ENCODE results near the gene FOXRED2.

FOXRED2 gene

DNA sequence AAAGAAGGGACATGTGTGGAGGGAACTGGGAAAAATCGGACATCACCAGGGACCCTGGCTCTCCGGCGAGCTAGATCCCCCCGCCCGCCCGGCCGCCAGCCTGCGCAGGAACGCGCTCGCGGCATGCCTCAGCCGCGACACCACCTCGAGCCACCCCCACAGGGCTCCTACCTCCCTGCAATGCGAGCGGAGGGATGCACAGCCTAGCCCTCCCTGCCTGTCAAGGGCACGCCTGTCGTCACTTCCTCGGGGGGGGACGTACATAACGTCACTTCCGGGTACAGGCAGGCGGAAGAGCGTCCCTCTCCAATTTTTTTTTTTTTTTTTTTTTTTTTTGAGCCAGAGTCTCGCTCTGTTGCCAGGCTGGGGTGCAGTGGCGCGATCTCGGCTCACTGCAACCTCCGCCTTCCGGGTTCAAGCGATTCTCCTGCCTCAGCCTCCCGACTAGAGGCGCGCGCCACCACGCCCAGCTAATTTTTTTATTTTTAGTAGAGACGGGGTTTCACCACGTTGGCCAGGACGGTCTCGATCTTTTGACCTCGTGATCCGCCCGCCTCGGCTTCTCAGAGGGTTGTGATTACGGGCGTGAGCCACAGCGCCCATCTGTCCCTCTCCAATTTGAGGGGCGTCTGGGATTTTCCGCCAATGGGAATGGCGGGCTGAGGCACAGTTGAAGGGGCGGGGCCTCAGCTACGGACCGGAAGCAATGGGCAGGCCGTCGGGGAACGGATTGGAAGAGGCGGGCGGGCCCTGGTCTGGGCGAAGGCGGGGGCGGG lies 25.3 kb downstream of the FOXRED2 start, which contains the start of gene TXN2:
Gene TXN2, minus strand, starts transcription at position 248 of the 776 bp plus-strand sequence. CDS start 803 bp downstream, outside the sequence.
- no peak for TF ChIP-seq CTCF (conservative IDR thresholded peaks at IDR 0.05; ENCODE audit: control insufficient read depth, insufficient read depth, low read depth, low read length)
- peak within 1 kb of the TSS; percentile 85 for H3K4me3 ChIP-seq (ENCODE audit: control insufficient read depth, low read depth, low read length)
- peak; percentile 94 for DNase-seq (ENCODE audit: low read depth)

GRCh38 chr22:36480941-36481392 lies 25.9 kb downstream of the FOXRED2 start:
- DNase-seq (ENCODE audit: low read depth): no peak
- peak overlapping the region; percentile 85 for H3K4me3 ChIP-seq (ENCODE audit: control insufficient read depth, low read depth, low read length)
- TF ChIP-seq CTCF (conservative IDR thresholded peaks at IDR 0.05; ENCODE audit: control insufficient read depth, insufficient read depth, low read depth, low read length): no peak

GRCh38 chr22:36478966-36479365 lies 27.9 kb downstream of the FOXRED2 start:
- no peak for TF ChIP-seq CTCF (conservative IDR thresholded peaks at IDR 0.05; ENCODE audit: control insufficient read depth, insufficient read depth, low read depth, low read length)
- DNase-seq (ENCODE audit: low read depth): no peak
- no peak overlapping the region for H3K4me3 ChIP-seq (ENCODE audit: control insufficient read depth, low read depth, low read length)

GRCh38 chr22:36475341-36475740 lies 31.5 kb downstream of the FOXRED2 start:
- H3K4me3 ChIP-seq (ENCODE audit: control insufficient read depth, low read depth, low read length): no peak overlapping the region
- no peak for DNase-seq (ENCODE audit: low read depth)
- no peak for TF ChIP-seq CTCF (conservative IDR thresholded peaks at IDR 0.05; ENCODE audit: control insufficient read depth, insufficient read depth, low read depth, low read length)

DNA sequence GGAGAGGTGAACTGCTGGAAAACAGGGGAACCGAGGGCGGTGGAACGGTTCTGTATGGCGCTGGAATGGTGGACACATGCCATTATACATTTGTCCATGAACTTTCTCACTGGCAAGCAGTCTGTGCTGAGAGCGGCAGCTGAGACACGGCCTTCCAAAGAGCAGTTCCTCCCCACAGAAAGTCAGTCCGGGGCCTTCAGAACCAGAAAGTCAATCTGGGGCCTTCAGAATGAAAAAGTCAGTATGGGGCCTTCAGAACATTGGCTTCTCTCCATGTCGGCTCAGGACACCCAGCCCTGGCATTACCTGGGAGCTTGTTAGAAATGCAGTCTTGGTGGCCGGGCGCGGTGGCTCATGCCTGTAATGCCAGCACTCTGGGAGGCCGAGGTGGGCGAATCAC lies 34.2 kb downstream of the FOXRED2 start:
- no peak for DNase-seq (ENCODE audit: low read depth)
- H3K4me3 ChIP-seq (ENCODE audit: control insufficient read depth, low read depth, low read length): no peak overlapping the region
- TF ChIP-seq CTCF (conservative IDR thresholded peaks at IDR 0.05; ENCODE audit: control insufficient read depth, insufficient read depth, low read depth, low read length): no peak

DNA sequence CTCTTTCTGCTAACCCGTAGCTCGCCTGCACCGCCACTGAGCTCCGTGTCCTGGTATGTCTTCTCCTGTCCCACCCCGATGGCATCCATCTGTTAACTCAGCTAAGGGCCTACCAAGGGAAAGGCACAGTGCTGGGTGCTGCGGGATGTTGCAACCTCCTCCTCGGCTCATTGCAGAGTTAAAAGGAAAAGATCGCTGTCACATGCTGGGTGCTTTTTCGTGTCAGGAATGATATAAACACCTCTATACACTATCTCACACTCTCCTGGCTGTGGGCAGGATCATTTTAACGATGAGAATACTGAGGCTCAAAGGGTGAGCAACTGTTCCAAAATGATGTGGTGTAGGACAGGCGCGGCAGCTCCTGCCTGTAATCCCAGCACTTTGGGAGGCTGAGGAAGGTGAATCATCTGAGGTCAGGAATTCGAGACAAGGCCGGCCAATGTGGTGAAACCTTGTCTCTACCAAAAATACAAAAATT lies 35.5 kb downstream of the FOXRED2 start:
- TF ChIP-seq CTCF (conservative IDR thresholded peaks at IDR 0.05; ENCODE audit: control insufficient read depth, insufficient read depth, low read depth, low read length): no peak
- peak; percentile 75 for DNase-seq (ENCODE audit: low read depth)
- H3K4me3 ChIP-seq (ENCODE audit: control insufficient read depth, low read depth, low read length): no peak overlapping the region

Measured in fibroblast of mammary gland (primary cell).